NCI-H2196 (cell line): Measurements from ENCODE around the gene CLN6.
"Not testable (repeated sequence)": the region's sequence is repeated elsewhere in the genome, so short reads cannot be mapped to it uniquely, and the experiment has no call there.

ENCODE experiments used
- DNase-seq: peaks from one replicate; lab custom pipeline; 2025; ENCODE audit not compliant: unreplicated experiment; lab: John Stamatoyannopoulos, UW

Gene CLN6

DNA sequence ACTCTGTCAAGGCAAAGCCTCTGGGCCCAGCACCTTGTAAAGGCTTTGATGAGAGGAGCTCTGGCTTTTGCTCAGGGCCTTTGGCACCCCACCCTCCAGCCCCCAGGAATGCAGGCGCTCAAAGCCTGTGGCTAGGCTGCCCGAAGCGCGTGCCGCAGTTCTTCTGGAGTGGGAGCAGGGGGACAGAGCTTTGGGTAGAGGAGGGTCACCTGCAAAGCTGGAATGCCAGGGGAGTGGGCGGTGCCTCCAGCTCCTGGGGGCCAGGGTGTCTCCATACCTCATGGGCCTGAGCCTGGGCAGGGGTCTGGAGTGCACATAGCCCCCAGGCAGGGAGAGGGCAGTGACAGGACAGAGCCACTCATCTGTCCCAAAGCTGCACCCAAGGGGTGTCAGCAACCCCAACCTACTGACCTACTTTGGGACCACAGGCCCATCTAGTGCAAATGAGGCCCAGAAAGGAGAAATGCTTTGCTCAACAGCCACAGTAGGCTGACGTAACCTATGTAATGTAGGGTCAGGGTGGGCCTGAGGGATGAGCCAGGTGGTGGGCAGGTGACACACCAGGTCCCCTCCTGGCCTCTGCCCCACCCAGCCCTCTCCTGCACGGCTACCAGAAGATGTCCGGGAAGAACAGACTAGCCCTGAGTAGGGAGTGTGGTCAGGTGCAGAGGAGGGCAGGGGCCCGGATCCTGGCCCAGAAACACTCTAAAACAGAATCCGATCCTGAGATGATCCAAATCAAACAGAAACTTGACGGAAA is 22.2 kb downstream of the CLN6 start:
- no peak for DNase-seq

GRCh38 chr15:68206711-68207151 is 22.8 kb downstream of the CLN6 start:
- DNase-seq: no peak

- no peak for DNase-seq
These were observed 23.5 kb downstream of the CLN6 start for GRCh38 chr15:68205954-68206539.

DNA sequence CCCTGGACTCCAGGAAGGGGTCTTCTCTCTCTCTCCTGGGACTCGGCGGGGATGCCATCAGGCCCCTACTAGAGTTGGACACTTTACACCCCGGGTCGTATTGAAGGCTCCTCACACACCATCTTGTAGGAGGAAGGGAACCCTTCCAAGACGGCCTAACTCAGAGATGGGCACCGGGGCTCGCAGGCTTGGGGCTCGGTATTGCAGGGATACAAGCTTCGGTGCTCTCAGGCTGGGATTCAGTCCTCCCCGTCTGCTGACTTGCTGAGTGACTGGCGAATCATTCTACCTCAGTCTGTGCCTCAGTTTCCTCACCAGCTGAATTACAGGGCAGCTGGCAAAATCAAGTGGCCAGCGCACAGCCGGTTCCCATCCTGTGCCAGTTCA is 24.0 kb downstream of the CLN6 start:
- no peak for DNase-seq

GRCh38 chr15:68204776-68205557 is 24.6 kb downstream of the CLN6 start, which contains the start of gene CALML4:
TSS of gene CALML4 (minus strand) at chr15:68205332. CDS start at chr15:68205247, 85 bp downstream.
- DNase-seq: peak; percentile 66

DNA sequence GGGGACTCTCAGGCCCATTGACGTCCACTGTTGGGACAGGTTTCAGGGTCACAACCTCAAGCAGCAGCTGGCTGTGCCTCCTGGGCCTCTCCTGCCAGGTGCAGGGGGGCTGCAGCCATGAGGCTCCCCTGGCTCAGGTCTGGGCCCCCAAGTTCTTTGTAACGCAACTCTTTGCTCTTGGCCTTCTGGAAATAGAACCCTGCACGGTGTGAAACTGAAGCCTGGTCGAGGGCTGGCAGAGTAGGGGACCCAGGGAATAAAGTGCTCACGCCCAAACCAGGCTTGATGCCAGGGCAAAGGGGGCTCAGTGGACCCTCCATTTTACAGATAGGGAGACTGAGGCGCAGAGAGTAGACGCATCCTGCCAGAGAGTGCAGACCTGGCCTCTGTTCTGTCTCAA is 25.2 kb downstream of the CLN6 start:
- DNase-seq: no peak

DNA sequence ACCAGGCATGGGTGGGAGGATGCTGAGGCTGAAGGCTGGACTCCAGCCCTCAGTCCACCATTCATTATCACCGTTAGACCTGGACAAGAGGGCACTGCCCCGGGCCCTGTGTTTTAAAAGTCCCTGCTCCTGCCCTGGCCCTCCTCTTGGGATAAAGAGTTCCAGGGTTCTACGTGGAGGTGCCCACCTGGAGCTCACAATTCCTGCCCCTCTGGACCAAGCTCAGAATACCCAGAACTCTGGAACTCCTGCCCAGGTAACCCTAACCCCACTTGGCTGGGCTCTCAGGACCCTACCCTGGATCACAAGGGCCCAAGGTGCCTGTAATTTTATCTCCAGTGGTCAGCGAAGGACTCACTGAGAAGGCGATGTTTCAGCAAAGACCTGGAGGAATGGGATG is 25.6 kb downstream of the CLN6 start:
- DNase-seq: no peak

DNA sequence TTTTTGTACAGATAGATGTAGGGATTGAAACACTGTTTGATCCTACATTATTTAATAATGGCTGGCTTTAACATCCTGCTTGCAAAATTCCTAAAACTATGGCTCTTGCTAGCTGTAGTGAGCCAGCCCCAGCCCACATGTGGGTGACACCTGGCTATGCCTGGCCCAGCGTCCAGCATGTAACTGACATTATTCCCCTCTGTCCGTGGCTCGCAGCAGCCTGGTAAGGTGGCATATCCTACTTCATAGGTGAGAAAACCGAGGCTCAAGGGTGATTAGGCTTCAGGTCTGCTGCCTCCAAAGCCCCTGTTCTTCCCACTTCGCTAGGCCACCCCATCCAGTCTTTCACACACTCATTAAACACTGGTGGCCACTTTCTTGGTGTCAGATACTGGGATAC is 26.0 kb downstream of the CLN6 start:
- DNase-seq: no peak

DNA sequence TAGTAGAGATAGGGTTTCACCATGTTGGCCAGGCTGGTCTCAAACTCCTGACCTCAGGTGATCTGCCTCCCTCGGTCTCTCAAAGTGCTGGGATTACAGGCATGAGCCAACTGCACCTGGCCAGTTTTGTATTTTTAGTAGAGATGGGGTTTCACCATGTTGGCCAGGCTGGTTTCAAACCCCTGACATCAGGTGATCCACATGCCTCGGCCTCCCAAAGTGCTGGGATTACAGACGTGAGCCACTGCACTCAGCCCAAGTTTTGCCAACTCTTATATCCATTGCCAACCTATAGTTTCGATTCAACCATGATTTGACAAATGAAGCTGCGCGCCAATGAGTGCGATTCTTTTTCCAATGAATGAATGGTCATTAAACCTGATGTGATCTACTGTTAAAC is 26.5 kb downstream of the CLN6 start:
- DNase-seq: not testable (repeated sequence)

DNA sequence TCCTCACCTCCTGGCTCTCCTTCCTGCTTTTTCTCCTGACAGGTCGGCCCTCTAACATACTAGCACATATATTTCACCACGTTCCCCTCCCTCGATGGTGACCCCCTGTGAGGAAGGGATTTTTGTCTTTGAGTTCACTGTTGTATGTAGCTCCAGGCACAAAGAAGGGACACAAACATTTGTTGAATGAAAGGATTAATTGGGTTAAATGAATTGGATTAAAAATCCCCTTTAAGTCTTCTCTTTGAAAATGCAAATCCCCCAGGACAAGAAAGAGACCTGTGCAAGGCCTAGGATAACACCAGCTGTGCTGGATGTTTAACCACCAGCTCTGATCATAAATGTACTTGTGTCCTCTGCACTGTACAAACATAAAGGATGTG is 27.7 kb downstream of the CLN6 start:
- DNase-seq: no peak

DNA sequence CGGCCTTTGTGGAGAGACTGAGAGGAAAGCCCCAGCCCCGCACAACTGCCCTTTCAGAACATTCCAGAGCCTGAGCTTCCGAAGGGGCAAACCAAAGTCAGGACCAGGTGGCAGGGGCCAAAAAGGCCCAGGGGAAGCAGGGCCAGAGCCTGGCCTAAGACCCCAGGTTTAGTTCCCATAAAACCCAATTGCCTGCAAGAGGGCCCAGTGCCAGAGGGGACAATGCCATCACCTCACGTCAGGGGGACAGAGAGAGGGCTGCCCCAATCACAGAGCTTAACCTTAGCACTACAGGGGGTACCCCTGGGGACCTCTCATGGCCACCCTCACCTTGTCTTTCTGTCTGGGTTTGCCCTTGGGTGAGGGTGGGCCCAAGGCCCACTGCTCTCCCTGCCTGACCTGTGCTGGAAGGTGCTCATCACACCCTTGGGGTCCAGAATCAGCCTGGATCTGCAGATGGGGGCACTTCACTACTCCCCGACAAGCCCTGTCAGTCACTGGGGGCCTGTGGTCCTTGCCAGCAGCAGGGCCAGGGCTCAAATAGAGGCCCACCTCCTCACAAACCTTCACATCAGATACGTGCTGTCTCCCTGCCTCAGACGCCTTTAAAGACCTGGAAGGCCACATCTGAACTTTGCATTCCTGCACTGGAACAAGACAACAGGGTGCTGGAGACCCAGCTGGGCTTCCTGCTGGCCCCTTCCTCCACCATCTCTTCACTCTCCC is 28.2 kb downstream of the CLN6 start:
- no peak for DNase-seq

DNA sequence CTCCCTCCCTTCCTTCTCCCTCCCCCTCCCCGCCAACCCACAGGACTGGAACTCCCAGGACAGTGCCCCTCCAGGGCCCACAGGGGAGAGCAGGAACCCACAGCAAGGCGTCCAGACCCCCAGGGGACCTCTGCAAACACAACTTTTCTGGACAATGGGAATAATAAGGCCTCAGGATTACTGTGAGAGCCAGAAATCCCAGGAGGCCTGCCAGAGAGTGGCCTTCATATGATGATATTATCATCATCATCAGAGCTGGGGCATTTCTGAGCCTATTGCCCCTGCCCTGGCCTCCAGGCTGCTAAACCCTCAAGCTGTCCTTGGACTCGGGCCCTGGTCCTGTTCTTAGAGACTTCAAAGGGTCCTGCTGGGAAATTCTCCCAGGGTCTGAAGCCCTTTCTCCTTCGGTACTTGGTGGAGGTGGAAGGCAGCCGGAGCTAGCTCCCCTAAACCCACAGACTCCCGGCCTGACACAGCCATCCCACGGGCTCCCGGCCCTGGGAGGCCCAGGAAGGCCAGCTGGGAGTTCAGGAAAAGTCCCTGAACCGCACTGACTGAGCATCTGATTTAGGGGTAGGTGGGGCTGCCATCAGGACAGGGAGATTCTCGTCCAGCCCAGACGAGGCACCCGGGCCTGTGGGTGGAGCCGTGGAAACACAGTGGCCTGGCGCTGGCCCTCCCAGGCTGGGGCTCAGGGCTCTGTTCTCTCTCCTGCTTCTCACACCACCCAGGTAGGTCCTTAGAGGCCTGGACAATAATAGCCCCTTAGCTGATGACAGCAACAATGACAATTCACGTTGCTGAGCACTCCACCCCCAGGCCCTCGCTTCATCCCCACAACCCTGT is 29.3 kb downstream of the CLN6 start:
- DNase-seq: no peak

- DNase-seq: no peak
These were observed 30.2 kb downstream of the CLN6 start for GRCh38 chr15:68199340-68199739.

- no peak for DNase-seq
These were observed 31.7 kb downstream of the CLN6 start for GRCh38 chr15:68197661-68198437.

DNA sequence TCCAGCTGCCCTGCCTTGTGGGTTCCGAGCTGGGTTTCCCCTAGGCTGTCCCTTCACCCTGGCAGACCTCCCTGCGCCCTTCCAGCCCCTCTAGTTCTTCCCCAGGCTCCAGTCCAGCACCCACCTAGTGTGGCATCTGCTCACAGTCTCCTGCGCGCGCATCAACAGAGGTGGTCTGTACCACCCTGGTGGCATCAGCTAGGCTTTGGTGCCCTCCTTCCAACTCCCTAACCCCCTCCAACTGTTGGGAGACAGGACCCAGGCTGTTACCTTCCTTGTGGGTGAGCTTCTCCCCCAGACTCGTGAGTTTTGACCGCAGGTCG is 32.4 kb downstream of the CLN6 start:
- DNase-seq: no peak

DNA sequence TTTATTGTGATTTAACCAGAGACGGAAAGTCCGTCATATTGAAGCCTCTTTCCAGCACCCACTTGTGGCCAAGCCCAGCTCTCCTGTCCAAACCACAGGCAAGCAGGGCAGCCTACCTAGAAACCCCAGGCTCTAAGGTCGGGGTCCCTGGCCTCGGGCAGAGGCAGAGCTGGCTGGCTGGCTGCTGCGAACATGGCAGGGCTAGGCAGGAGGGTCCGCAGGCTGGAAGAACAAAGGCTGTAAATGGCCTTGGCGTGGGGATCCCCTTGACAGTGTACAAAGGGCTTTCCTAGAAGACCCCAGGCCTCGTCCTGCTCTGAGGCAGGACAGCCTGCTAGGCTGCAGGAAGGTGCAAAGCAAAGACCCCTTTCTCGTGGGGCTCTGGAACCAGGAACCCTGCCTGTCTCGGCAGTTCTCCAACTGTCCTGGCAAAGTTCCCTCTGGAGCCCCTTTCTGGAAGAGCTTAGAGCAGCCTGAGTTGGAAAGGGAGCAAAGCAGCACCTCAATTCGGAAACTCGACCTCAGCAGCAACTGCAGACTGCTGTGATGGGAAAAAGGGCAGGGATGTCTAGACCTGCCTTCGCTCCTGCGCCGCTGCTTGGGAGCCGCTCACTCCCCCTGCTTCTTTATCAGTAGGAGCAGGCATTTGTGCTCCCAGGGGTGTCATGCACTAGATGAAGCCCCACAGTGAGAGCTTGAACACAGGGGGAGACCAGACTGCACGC is 32.9 kb downstream of the CLN6 start:
- no peak for DNase-seq

GRCh38 chr15:68195336-68196112 is 34.0 kb downstream of the CLN6 start:
- no peak for DNase-seq

GRCh38 chr15:68192804-68193486 is 36.6 kb downstream of the CLN6 start:
- no peak for DNase-seq
